Lung (tissue), 13 donors: ENCODE results near the gene HYCC2. TPM values are rescaled to one million over a fixed set of nuclear protein-coding genes. Genes with fewer than 3 reads are reported as not detected.

ENCODE experiments used
- ATAC-seq: fragments of 200-7000 bp; cut with Tn5 transposase; one replicate; pipeline ENCODE4 v1.9.1; 2020; ENCODE audit warnings: moderate number of reproducible peaks; ENCODE audit not compliant: insufficient read depth, low FRiP score
- DNase-seq, 3 donors: peaks; one replicate each; pipeline ENCODE4 v3.0.0-alpha.2; 2013 to 2017
- H3K27ac ChIP-seq, 2 donors: one replicate each; pipeline ENCODE4 v1.5.1; 2013; ENCODE audit warnings: mild to moderate bottlenecking in 2 of 2, moderate library complexity in 2 of 2, control low read depth in 1 of 2, inconsistent platforms in 1 of 2, low read depth in 1 of 2, low read length in 1 of 2
- H3K27me3 ChIP-seq, 3 donors: one replicate each; pipeline ENCODE4 v1.5.1; 2013; ENCODE audit warnings: low read length in 2 of 3; ENCODE audit not compliant: control insufficient read depth in 3 of 3, insufficient read depth in 3 of 3
- H3K36me3 ChIP-seq, 4 donors: one replicate each; pipeline ENCODE4 v1.5.1; 2013; ENCODE audit warnings: low read length in 4 of 4, mild to moderate bottlenecking in 1 of 4, moderate library complexity in 1 of 4; ENCODE audit not compliant: control insufficient read depth in 4 of 4, insufficient read depth in 4 of 4
- H3K4me1 ChIP-seq, 5 donors: one replicate each; pipeline ENCODE4 v1.5.1; 2013; ENCODE audit warnings: low read length in 5 of 5, mild to moderate bottlenecking in 2 of 5, moderate library complexity in 1 of 5; ENCODE audit not compliant: control insufficient read depth in 5 of 5, insufficient read depth in 5 of 5
- H3K4me3 ChIP-seq: one replicate; pipeline ENCODE4 v1.5.1; 2013; ENCODE audit warnings: mild to moderate bottlenecking, control low read depth, moderate library complexity
- H3K9ac ChIP-seq, 2 donors: one replicate each; pipeline ENCODE4 v1.5.1; 2013; ENCODE audit warnings: low read length in 2 of 2, control low read depth in 1 of 2; ENCODE audit not compliant: insufficient read depth in 1 of 2
- H3K9me3 ChIP-seq, 4 donors: one replicate each; pipeline ENCODE4 v1.5.1; 2013; ENCODE audit warnings: low read length in 3 of 4, mild to moderate bottlenecking in 1 of 4, moderate library complexity in 1 of 4; ENCODE audit not compliant: control insufficient read depth in 4 of 4, insufficient read depth in 3 of 4
- polyA plus RNA-seq, 2 donors: library from polyadenylated mRNA; stranded (reverse); fragments of 200-250 nt; gene quantifications; one replicate each; pipeline ENCODE4 v1.2.1, GENCODE V29; 2013
- small RNA-seq: library from RNA; depleted of rRNA; stranded (forward); fragments of <200 nt; gene quantifications from one replicate; pipeline ENCODE3, GENCODE V24; 2014; ENCODE audit warnings: low replicate concordance
- total RNA-seq, 2 donors: library from RNA; depleted of rRNA in 1 of 2; stranded (reverse); fragments of >200 nt in 1 of 2; gene quantifications; one replicate each; pipeline ENCODE4 v1.2.1, GENCODE V29; 2014 to 2021
- TF ChIP-seq, protein P1 (sequence below): IDR thresholded peaks from 2 replicates; pipeline ENCODE4 v1.5.1; 2012; ENCODE audit warnings: mild to moderate bottlenecking; ENCODE audit errors: control extremely low read depth, extremely low read depth
- donor health status: control.
- donor health status: control.
- donor health status: Bipolar disorder and iron deficiency.
- donor health status: healthy.
- donor health status: DM: yes; HTN: yes; CAD: no.

HYCC2 gene
- total and polyA plus RNA-seq, 4 donors, result 5.7 to 36.4 (median 16.0) TPM

DNA sequence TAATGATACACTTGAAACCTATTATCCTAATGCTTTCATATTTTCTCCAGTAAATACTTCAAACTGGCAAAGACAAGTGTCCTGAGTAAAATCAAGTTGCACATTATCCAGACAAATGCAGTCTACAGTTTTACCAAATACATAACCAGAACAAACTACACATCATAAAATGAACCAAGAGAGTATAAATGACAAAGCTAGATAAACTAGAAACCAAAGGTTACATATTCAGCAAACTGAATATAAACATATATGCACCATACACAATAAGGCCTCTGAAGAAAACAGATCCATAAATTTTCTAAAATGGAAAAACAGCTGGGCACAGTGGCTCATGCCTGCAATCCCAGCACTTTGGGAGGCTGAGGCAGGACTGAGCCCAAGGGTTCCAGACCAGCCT, 47.0 kb downstream of the HYCC2 start:
- ATAC-seq (no peak), DNase-seq (no peak)
- TF ChIP-seq, protein P1, sequence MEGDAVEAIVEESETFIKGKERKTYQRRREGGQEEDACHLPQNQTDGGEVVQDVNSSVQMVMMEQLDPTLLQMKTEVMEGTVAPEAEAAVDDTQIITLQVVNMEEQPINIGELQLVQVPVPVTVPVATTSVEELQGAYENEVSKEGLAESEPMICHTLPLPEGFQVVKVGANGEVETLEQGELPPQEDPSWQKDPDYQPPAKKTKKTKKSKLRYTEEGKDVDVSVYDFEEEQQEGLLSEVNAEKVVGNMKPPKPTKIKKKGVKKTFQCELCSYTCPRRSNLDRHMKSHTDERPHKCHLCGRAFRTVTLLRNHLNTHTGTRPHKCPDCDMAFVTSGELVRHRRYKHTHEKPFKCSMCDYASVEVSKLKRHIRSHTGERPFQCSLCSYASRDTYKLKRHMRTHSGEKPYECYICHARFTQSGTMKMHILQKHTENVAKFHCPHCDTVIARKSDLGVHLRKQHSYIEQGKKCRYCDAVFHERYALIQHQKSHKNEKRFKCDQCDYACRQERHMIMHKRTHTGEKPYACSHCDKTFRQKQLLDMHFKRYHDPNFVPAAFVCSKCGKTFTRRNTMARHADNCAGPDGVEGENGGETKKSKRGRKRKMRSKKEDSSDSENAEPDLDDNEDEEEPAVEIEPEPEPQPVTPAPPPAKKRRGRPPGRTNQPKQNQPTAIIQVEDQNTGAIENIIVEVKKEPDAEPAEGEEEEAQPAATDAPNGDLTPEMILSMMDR, result no peak
- peaks cover 1 to 6% (median 5%) of the 10 kb centered on the region in 4 donors for H3K36me3 ChIP-seq
- no peaks in the 10 kb centered on the region for H3K4me1 ChIP-seq
- no peaks in the 10 kb centered on the region for H3K9me3 ChIP-seq
- no peak overlapping the region for H3K27ac ChIP-seq
- no peaks in the 10 kb centered on the region for H3K27me3 ChIP-seq
- no peak overlapping the region for H3K4me3 ChIP-seq
- H3K9ac ChIP-seq, result no peak overlapping the region

DNA sequence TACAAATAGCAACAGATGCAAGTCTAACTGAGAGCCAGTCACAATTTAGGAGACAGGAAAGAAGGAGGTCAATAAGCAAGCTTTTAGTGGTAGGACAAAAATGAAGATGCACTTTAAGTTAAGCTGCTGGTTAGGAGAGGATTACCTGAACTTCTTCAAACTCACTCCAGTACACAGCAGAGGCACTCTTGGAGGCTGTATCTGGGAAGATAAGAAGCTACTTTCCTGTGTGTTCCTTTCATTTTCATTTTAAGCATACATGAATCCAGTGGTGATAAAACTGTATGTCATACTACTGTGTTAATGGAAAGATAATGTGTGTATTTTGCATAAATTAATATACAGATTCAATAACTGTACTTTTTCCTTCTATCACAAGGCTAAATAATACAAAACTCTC, 49.6 kb downstream of the HYCC2 start:
- Histone ChIP-seq H3K27ac (no peak overlapping the region), H3K27me3 (no peaks in the 10 kb centered on the region), H3K9ac (no peak overlapping the region), H3K9me3 (no peaks in the 10 kb centered on the region), H3K4me1 (no peaks in the 10 kb centered on the region), H3K36me3 (peaks cover 1 to 6% (median 5%) of the 10 kb centered on the region in 4 donors), H3K4me3 (no peak overlapping the region)
- no peak for ATAC-seq
- TF ChIP-seq, protein P1, result no peak
- no peak for DNase-seq

Small RNA genes within 50 kb of the gene (small RNA-seq; reads per million reads assigned to genes)
- not detected for gene RNU6-1206P

Other genes starting within 250 kb of the HYCC2 start
- gene CLK1, start 207.0 kb downstream of the HYCC2 start, total RNA-seq, result 100 to 1,000 TPM in 1 of 2 donors, 10 to 100 TPM in 1; 82.9 to 516 TPM
- 100 to 1,000 TPM in 1 of 2 donors, 10 to 100 TPM in 1; 69.1 to 528 TPM for gene CLK1, start 207.0 kb downstream of the HYCC2 start, polyA plus RNA-seq
- gene PPIL3, start 182.6 kb downstream of the HYCC2 start, total RNA-seq, result 10 to 100 TPM; 19.0 to 81.1 TPM
- 10 to 100 TPM in 1 of 2 donors, 1 to 10 TPM in 1; 8.6 to 33.0 TPM for gene PPIL3, start 182.6 kb downstream of the HYCC2 start, polyA plus RNA-seq
- gene NIF3L1, start 182.3 kb downstream of the HYCC2 start, total RNA-seq, result 10 to 100 TPM; 22.6 to 23.5 TPM
- 10 to 100 TPM; 15.8 to 23.4 TPM for gene NIF3L1, start 182.3 kb downstream of the HYCC2 start, polyA plus RNA-seq
- 10 to 100 TPM; 21.1 to 34.8 TPM for gene ORC2, start 108.0 kb downstream of the HYCC2 start, total RNA-seq
- gene ORC2, start 108.0 kb downstream of the HYCC2 start, polyA plus RNA-seq, result 10 to 100 TPM in 1 of 2 donors, 1 to 10 TPM in 1; 6.0 to 11.6 TPM
- 10 to 100 TPM; 46.2 to 71.5 TPM for gene NDUFB3, start 330 bp upstream of the HYCC2 start, total RNA-seq
- 10 to 100 TPM; 86.7 to 87.5 TPM for gene NDUFB3, start 330 bp upstream of the HYCC2 start, polyA plus RNA-seq
- gene CFLAR, start 44.5 kb upstream of the HYCC2 start, total RNA-seq, result 100 to 1,000 TPM; 294 to 345 TPM
- 100 to 1,000 TPM; 101 to 182 TPM for gene CFLAR, start 44.5 kb upstream of the HYCC2 start, polyA plus RNA-seq
- 10 to 100 TPM; 24.3 to 74.4 TPM for gene CASP10, start 111.5 kb upstream of the HYCC2 start, total RNA-seq
- gene CASP10, start 111.5 kb upstream of the HYCC2 start, polyA plus RNA-seq, result 1 to 10 TPM; 8.9 to 9.1 TPM
- gene CASP8, start 188.9 kb upstream of the HYCC2 start, total RNA-seq, result 10 to 100 TPM; 23.4 to 32.3 TPM
- 10 to 100 TPM; 18.2 to 23.6 TPM for gene CASP8, start 188.9 kb upstream of the HYCC2 start, polyA plus RNA-seq